Endothelial cell of umbilical vein (primary cell): ENCODE results near the gene RAB3C. TPM values are rescaled to one million over a fixed set of nuclear protein-coding genes. Genes with fewer than 3 reads are reported as not detected.
A peak's percentile ranks its signal among the peaks of the same experiment; 100 is the strongest.

ENCODE experiments used
- BruUV-seq: library from RNA; stranded (reverse); fragments of 400-500 nt; replicated peaks from 2 replicates; lab custom pipeline; 2021; lab: Mats Ljungman, UMichigan
- CTCF ChIA-PET: fragments of 300-600, 350-600 bp; sonication (Branson Sonifier 250); formaldehyde crosslinking; loops from one replicate; lab custom pipeline; 2021; ENCODE audit warnings: antibody characterized with exemption, inconsistent platforms; lab: Charles Lee
- POLR2A ChIA-PET: fragments of 300-600, 350-600 bp; sonication (Branson Sonifier 250); formaldehyde crosslinking; loops from one replicate; lab custom pipeline; 2021; ENCODE audit warnings: antibody characterized with exemption, inconsistent platforms; lab: Charles Lee
- DNase-seq: peaks from one replicate; pipeline ENCODE4 v3.0.0-alpha.2; 2011; ENCODE audit warnings: low read depth, low spot score
- FAIRE-seq: peaks from 2 replicates; lab custom pipeline; 2011; peaks lifted over from hg19 to GRCh38; lab: Jason Lieb, UNC
- H2AFZ ChIP-seq: 2 replicates; pipeline ENCODE4 v1.6.0; 2012; ENCODE audit warnings: low read depth, low read length, control low read depth, inconsistent platforms
- H3K27ac ChIP-seq: 2 replicates; pipeline ENCODE4 v1.5.1; 2011; ENCODE audit warnings: low read depth, mild to moderate bottlenecking, control low read depth, low read length, moderate library complexity; ENCODE audit not compliant: insufficient read depth
- H3K27me3 ChIP-seq, 2 experiments: 2 replicates each; pipeline versions ENCODE4 v1.6.0 to v1.6.1; 2011; ENCODE audit warnings: low read length in 2 of 2, mixed read lengths in 1 of 2; ENCODE audit not compliant: control insufficient read depth in 2 of 2, insufficient read depth in 2 of 2
- H3K36me3 ChIP-seq, 2 experiments: 2 replicates in 1 of 2; 3 replicates in 1 of 2; pipeline ENCODE4 v1.5.1; 2011; ENCODE audit warnings: low read length in 2 of 2, mild to moderate bottlenecking in 1 of 2, moderate library complexity in 1 of 2; ENCODE audit not compliant: control insufficient read depth in 2 of 2, insufficient read depth in 2 of 2; ENCODE audit errors: extremely low read depth in 1 of 2
- H3K4me1 ChIP-seq: 3 replicates; pipeline ENCODE4 v1.5.1; 2011; ENCODE audit warnings: mild to moderate bottlenecking, low read length; ENCODE audit not compliant: control insufficient read depth, insufficient read depth; ENCODE audit errors: extremely low read depth
- H3K4me2 ChIP-seq: 2 replicates; pipeline ENCODE4 v1.6.1; 2011; ENCODE audit warnings: low read length, control low read depth, mixed read lengths; ENCODE audit not compliant: insufficient read depth
- H3K4me3 ChIP-seq, 3 experiments: fragments of 200-600 bp in 1 of 3; sonication (generic), shearing (Covaris generic) in 1 of 3; replicated peaks in 1 of 3; 2 replicates each; pipeline ENCODE4 v1.5.1; 2011 to 2016; ENCODE audit warnings: control low read depth in 3 of 3, low read length in 3 of 3, mild to moderate bottlenecking in 2 of 3, inconsistent platforms in 1 of 3, low read depth in 1 of 3, moderate library complexity in 1 of 3; ENCODE audit not compliant: insufficient read depth in 1 of 3
- H3K79me2 ChIP-seq: 2 replicates; pipeline ENCODE4 v1.6.0; 2012; ENCODE audit warnings: low read length, inconsistent platforms; ENCODE audit not compliant: control insufficient read depth, insufficient read depth
- H3K9ac ChIP-seq: replicated peaks from 2 replicates; pipeline ENCODE3; 2011; ENCODE audit warnings: low read length, control low read depth; ENCODE audit not compliant: insufficient read depth; ENCODE audit errors: extremely low read depth
- H3K9me1 ChIP-seq: replicated peaks from 3 replicates; pipeline ENCODE4 v1.6.0; 2011; ENCODE audit warnings: mild to moderate bottlenecking, low read length; ENCODE audit not compliant: control insufficient read depth, insufficient read depth; ENCODE audit errors: extremely low read depth
- H3K9me3 ChIP-seq: replicated peaks from 2 replicates; pipeline ENCODE4 v1.5.1; 2012; ENCODE audit warnings: low read length, inconsistent platforms; ENCODE audit not compliant: control insufficient read depth, insufficient read depth
- H4K20me1 ChIP-seq: replicated peaks from 2 replicates; pipeline ENCODE3; 2011; ENCODE audit warnings: mild to moderate bottlenecking, low read length; ENCODE audit not compliant: control insufficient read depth, insufficient read depth; ENCODE audit errors: extremely low read depth
- EZH2 ChIP-seq: IDR thresholded peaks from 2 replicates; pipeline ENCODE4 v1.6.1; 2012; ENCODE audit warnings: borderline replicate concordance, low read depth, mild to moderate bottlenecking, moderate library complexity, low read length, inconsistent platforms; ENCODE audit not compliant: severe bottlenecking
- FOS ChIP-seq: IDR thresholded peaks from 2 replicates; pipeline ENCODE4 v1.6.1; 2011; ENCODE audit warnings: mild to moderate bottlenecking, low read length, moderate library complexity, borderline replicate concordance; ENCODE audit not compliant: insufficient read depth
- GATA2 ChIP-seq: IDR thresholded peaks from 2 replicates; pipeline ENCODE4 v1.7.0; 2011; ENCODE audit warnings: low read depth, mild to moderate bottlenecking, moderate library complexity, mixed read lengths, low read length; ENCODE audit not compliant: insufficient read length, insufficient read depth
- JUN ChIP-seq: IDR thresholded peaks from 2 replicates; pipeline ENCODE4 v1.6.1; 2011; ENCODE audit warnings: borderline replicate concordance, low read depth; ENCODE audit not compliant: insufficient read length, insufficient read depth
- MYC ChIP-seq: IDR thresholded peaks from one replicate; pipeline ENCODE4 v1.6.1; 2011; ENCODE audit warnings: mild to moderate bottlenecking, low read depth, low read length
- POLR2A ChIP-seq: IDR thresholded peaks from 2 replicates; pipeline ENCODE4 v1.6.1; 2012; ENCODE audit warnings: low read depth, mild to moderate bottlenecking, control low read depth, low read length
- POLR2AphosphoS5 ChIP-seq: IDR thresholded peaks from 2 replicates; pipeline ENCODE4 v1.6.1; 2012; ENCODE audit warnings: low read depth, mild to moderate bottlenecking, control low read depth, low read length, moderate library complexity; ENCODE audit not compliant: insufficient read depth
- dilution Hi-C: fragments of 300-500 bp; cut with MboI; formaldehyde crosslinking; loops from one replicate; pipeline ENCODE4 v1.15.0; 2019; ENCODE audit warnings: low sequenced_read_pairs; ENCODE audit not compliant: extremely low pct_ligation_motif_present
- intact Hi-C: fragments of 100-400 bp; cut with micrococcal nuclease; formaldehyde crosslinking; loops from one replicate; pipeline ENCODE4 v1.10.0; 2022
- polyA plus RNA-seq, 4 experiments: library from polyadenylated mRNA; depleted of rRNA in 3 of 4; stranded (reverse) in 3 of 4; unstranded in 1 of 4; fragments of >200 nt; gene quantifications; 2 replicates each; pipeline versions ENCODE4 v1.2.1 to v1.2.3, GENCODE V29; 2011 to 2012; ENCODE audit warnings: missing spikeins in 1 of 4
- total RNA-seq: library from RNA; stranded (reverse); gene quantifications from 2 replicates; pipeline ENCODE4 v1.2.3, GENCODE V29; 2021
- TF ChIP-seq, protein P1 (sequence below), 2 donors: IDR thresholded peaks; 1 replicate in 1 of 2; 2 replicates in 1 of 2; pipeline ENCODE4 v1.5.1; 2011; ENCODE audit warnings: low read length in 2 of 2, mild to moderate bottlenecking in 2 of 2, moderate library complexity in 2 of 2, control low read depth in 1 of 2, inconsistent platforms in 1 of 2, low read depth in 1 of 2; ENCODE audit not compliant: insufficient read depth in 1 of 2; ENCODE audit errors: extremely low read depth in 1 of 2
- TF ChIP-seq, protein P2 (sequence below): IDR thresholded peaks from 2 replicates; pipeline ENCODE4 v1.6.1; 2011; ENCODE audit not compliant: insufficient read depth, insufficient read length

Gene RAB3C
- total and polyA plus RNA-seq, 2 donors (not counting 3 experiments of a cell fraction or from before 2014, with no cell fraction given), result 0.04 to 0.66 TPM

DNA sequence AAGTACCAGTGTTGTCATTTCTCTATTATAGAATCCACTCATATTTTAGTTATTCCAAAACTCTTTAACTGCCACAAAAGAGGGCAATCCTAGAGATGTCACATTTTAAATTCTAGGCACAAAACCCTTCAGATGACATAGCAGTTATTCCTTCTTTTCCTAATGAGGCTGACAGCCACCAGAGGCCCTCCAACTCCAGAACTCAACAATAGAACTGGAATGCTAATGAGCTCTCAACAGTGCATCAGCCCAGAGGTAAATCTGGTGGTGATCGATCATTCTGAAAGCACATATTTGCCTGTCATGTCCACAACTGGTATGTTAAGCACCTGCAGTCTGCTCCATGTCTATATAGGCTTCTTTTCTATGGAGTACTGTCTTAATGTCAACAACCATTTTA is 40.2 kb upstream of the RAB3C start:
- Histone ChIP-seq H3K4me3 (no peak overlapping the region), H3K4me2 (no peak overlapping the region), H4K20me1 (no peaks in the 10 kb centered on the region), H3K4me1 (no peaks in the 10 kb centered on the region), H3K9me1 (no peaks in the 10 kb centered on the region), H2AFZ (no peak overlapping the region), H3K27me3 (no peaks in the 10 kb centered on the region), H3K36me3 (no peaks in the 10 kb centered on the region), H3K9me3 (no peaks in the 10 kb centered on the region), H3K9ac (no peak overlapping the region), H3K79me2 (no peaks in the 10 kb centered on the region), H3K27ac (no peak overlapping the region)
- dilution Hi-C loops (no loop called here), intact Hi-C loops (no loop called here)
- DNase-seq, result peak; percentile 7
- no TSS peak for BruUV-seq
- POLR2A ChIA-PET, result no interaction called here
- CTCF ChIA-PET, result interaction anchor here (0.6 to 2.7 kb wide), 5 partner anchors 9 to 307 kb away, joined by 3 to 17 read pairs (median 4); no protein-coding TSS in a partner anchor
- TF ChIP-seq, protein P1, sequence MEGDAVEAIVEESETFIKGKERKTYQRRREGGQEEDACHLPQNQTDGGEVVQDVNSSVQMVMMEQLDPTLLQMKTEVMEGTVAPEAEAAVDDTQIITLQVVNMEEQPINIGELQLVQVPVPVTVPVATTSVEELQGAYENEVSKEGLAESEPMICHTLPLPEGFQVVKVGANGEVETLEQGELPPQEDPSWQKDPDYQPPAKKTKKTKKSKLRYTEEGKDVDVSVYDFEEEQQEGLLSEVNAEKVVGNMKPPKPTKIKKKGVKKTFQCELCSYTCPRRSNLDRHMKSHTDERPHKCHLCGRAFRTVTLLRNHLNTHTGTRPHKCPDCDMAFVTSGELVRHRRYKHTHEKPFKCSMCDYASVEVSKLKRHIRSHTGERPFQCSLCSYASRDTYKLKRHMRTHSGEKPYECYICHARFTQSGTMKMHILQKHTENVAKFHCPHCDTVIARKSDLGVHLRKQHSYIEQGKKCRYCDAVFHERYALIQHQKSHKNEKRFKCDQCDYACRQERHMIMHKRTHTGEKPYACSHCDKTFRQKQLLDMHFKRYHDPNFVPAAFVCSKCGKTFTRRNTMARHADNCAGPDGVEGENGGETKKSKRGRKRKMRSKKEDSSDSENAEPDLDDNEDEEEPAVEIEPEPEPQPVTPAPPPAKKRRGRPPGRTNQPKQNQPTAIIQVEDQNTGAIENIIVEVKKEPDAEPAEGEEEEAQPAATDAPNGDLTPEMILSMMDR (IDR thresholded peaks at IDR 0.05; ENCODE audit: extremely low read depth in 1 of 2, insufficient read depth in 1 of 2, low read depth in 1 of 2, low read length in 2 of 2), result peak in 1 of 2 donors; percentile 7
- TF ChIP-seq, protein P2, sequence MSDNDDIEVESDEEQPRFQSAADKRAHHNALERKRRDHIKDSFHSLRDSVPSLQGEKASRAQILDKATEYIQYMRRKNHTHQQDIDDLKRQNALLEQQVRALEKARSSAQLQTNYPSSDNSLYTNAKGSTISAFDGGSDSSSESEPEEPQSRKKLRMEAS, result no peak
- TF ChIP-seq GATA2, result no peak
- FAIRE-seq, result no peak

DNA sequence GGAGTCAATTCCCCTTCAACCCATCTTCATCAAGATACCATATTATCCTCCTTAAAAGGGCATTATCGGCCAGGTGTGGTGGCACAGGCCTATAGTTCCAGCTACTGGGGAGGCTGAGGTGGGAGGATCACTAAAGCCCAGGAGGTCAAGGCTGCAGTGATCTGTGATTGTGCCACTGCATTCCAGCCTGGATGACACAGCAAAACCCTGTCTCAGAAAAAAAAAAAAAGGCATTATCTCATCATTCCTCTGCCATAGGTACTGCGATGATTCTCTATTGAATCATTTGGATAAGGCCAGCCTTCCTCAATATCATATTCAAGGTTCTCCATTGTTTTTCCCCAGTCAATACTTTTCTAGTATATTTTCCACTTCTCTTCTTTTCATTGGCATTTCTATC is 39.2 kb upstream of the RAB3C start:
- no TSS peak for BruUV-seq
- H3K4me2 ChIP-seq, result no peak overlapping the region
- H3K4me3 ChIP-seq, result no peak overlapping the region
- no peaks in the 10 kb centered on the region for H3K4me1 ChIP-seq
- H3K79me2 ChIP-seq, result no peaks in the 10 kb centered on the region
- H3K9ac ChIP-seq, result no peak overlapping the region
- H3K36me3 ChIP-seq, result no peaks in the 10 kb centered on the region
- H3K9me1 ChIP-seq, result no peaks in the 10 kb centered on the region
- intact Hi-C loops (no loop called here), dilution Hi-C loops (no loop called here)
- ChIA-PET CTCF (interaction anchor here (2.7 kb wide), 1 partner anchor 306 kb away, joined by 17 read pairs; no protein-coding TSS in a partner anchor), POLR2A (no interaction called here)
- FAIRE-seq (no peak), DNase-seq (no peak)
- no peak overlapping the region for H2AFZ ChIP-seq
- H3K27ac ChIP-seq, result no peak overlapping the region
- TF ChIP-seq JUN, result no peak
- no peak for TF ChIP-seq POLR2A
- no peak for TF ChIP-seq GATA2
- TF ChIP-seq MYC, result no peak
- no peak for TF ChIP-seq EZH2
- TF ChIP-seq POLR2AphosphoS5, result no peak
- TF ChIP-seq FOS, result no peak
- TF ChIP-seq, protein P2, result no peak
- TF ChIP-seq, protein P1 (IDR thresholded peaks at IDR 0.05; ENCODE audit: extremely low read depth in 1 of 2, insufficient read depth in 1 of 2, low read depth in 1 of 2, low read length in 2 of 2), result no peak
- no peaks in the 10 kb centered on the region for H3K27me3 ChIP-seq
- H3K9me3 ChIP-seq, result no peaks in the 10 kb centered on the region
- no peaks in the 10 kb centered on the region for H4K20me1 ChIP-seq
